Activated T-cell treated with anti-CD3 and anti-CD28 coated beads for 48 hours (primary cell): ENCODE results near the gene MGAT4B.
A peak's percentile ranks its signal among the peaks of the same experiment; 100 is the strongest.

Source experiments
- DNase-seq: peaks from one replicate; pipeline ENCODE4 v3.0.0-alpha.2; 2020; ENCODE audit warnings: low read depth

The MGAT4B gene

DNA sequence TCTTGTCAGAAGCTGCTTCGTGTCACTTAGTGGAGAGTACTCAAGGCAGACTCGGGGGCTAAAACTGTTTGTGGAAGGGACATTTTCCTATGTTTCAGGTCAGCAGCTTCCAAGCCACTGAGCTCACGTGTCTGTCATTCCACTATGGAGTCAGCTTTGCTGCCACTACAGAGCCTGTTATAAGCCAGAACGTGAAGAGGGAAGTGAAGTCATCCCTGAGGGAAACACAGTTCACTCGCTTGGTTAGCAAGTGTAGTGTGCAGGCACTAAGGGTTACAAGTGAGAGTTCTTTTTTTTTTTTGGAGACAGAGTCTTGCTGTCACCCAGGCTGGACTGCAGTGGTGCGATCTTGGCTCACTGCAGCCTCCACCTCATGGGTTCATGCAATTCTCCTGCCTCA, 37.4 kb downstream of the MGAT4B start:
- no peak for DNase-seq

DNA sequence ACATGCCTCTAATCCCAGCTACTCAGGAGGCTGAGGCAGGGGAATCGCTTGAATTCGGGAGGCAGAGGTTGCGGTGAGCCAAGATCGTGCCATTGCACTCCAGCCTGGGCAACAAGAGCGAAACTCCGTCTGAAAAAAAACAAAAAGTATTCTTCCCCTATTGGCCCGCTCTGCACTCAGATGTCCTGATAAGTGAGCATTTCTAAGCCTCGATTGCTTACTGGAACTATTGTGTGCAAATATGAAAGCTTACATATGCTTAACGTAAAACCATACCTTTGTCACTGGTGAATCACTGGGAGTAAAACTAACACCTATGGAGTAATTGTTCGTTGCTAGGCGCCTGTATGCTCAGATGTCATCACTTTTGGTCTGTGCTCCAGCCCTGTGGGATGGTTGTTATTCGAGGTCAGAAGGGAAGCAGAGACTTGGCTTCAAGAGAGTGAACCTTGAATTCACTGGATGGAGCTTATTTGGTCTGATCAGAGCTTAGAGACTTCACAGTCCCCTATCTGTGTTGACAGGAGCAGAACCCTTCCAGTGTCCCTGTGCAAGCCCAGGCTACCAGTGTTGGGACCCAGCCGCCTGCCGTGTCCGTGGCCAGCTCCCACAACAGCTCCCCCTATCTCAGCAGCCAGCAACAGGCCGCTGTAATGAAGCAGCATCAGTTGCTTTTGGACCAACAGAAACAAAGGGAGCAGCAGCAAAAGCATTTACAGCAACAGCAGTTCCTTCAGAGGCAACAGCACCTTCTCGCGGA, 38.2 kb downstream of the MGAT4B start:
- DNase-seq: no peak

DNA sequence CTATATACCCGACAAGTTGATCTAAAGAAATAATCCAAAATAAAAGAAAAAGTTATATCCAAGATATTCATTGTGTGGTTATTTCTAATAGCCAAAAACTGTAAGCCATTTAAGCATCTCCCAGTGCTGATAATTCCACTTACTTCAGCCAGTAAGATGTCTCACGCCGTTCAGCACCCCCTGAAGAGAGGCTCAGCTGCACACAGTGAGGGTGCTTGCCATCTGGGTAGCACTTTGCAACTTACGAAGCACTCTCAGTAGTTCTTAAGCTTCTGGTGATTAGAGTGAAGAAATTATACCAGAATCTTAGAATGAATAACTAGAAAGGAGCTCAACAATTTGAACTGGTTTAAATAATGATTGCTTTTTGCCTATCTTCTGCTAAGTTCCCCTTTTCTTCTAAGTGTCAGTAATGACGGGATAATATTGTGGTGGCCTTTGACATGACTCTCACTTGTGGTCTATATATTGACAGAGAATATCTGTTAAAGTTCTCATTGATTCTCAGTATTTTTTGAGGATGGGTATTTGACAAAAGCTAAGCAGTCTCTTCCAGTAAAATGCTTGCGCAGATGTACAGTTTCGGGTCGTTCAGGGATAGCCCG, 39.1 kb downstream of the MGAT4B start:
- no peak for DNase-seq

DNA sequence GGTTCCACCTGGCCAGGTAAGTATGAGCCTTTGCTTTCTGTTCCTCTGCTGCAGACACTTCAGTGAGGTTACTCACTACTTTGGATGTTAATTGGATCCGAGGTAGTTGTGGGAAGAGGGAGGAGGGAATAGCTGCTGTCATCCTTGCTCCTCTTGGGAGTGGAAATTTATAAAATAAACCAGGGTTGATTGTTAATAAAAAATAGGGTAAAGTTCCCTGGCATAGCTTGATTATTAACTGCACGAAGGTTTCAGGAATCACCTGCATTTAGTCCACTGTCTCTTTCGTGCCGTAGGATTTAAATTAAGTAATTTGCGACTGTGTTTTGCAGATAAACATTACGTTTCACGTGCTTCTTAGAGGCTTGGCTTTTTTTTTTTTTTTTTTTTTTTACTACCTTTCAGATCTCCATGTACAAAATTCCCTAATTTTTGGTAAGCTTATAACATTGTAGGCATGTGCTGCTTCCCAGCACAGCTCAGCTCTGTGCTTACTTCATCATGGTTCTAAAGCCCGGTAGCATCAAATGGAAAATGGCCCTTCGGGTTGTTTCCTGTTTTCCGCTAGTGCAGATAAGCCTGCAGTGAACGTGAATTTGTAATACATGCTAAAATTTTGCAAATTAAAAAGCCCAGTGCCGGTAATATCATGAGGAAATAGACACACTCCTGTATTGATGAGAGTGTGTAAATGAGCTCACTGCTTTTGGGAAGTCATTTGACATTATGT, 39.8 kb downstream of the MGAT4B start:
- no peak for DNase-seq

DNA sequence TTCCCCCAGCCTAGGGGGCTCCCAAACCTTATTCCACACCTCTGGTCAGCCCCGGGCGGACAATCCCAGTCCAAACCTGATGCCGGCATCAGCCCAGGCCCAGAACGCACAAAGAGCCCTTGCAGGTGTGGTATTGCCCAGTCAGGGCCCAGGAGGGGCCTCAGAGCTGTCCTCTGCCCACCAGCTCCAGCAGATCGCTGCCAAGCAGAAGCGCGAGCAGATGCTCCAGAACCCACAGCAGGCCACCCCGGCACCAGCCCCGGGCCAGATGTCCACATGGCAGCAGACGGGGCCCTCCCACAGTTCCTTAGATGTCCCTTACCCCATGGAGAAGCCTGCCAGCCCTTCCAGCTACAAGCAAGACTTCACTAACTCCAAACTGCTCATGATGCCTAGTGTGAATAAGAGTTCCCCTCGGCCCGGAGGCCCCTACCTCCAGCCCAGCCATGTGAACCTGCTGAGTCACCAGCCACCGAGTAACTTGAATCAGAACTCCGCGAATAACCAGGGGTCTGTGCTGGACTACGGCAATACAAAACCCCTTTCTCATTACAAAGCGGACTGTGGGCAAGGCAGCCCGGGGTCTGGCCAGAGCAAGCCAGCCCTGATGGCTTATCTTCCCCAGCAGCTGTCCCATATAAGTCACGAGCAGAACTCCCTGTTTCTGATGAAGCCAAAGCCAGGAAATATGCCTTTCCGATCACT, 40.5 kb downstream of the MGAT4B start:
- no peak for DNase-seq

DNA sequence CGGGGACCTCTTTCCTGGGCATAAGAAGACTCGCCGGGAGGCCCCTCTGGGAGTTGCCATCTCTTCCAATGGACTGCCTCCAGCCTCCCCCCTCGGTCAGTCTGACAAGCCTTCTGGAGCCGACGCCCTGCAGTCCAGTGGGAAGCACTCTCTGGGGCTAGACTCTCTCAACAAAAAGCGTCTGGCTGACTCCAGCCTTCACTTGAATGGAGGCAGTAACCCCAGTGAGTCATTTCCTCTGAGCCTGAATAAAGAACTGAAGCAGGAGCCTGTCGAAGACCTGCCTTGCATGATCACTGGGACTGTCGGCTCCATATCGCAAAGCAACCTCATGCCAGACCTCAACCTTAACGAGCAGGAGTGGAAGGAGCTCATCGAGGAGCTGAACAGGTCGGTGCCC, 41.3 kb downstream of the MGAT4B start:
- no peak for DNase-seq

DNA sequence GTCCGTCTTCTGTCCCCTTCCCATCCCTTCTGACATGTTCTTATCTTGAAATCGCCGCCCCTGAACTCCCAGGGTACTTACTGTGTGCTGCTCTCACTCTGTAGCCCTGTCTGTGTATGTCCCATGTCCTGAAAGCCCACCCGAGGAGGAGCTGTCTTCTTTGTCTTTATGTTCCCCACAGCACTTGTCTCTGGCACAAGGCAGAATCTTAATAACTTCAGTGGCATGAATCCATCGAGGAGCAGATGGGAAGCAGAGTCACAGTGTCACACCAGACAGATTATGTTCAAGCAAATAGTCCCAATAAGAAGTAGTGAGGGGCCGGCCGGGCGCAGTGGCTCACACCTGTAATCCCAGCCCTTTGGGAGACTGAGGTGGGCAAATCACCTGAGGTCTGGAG, 42.6 kb downstream of the MGAT4B start:
- DNase-seq: no peak

DNA sequence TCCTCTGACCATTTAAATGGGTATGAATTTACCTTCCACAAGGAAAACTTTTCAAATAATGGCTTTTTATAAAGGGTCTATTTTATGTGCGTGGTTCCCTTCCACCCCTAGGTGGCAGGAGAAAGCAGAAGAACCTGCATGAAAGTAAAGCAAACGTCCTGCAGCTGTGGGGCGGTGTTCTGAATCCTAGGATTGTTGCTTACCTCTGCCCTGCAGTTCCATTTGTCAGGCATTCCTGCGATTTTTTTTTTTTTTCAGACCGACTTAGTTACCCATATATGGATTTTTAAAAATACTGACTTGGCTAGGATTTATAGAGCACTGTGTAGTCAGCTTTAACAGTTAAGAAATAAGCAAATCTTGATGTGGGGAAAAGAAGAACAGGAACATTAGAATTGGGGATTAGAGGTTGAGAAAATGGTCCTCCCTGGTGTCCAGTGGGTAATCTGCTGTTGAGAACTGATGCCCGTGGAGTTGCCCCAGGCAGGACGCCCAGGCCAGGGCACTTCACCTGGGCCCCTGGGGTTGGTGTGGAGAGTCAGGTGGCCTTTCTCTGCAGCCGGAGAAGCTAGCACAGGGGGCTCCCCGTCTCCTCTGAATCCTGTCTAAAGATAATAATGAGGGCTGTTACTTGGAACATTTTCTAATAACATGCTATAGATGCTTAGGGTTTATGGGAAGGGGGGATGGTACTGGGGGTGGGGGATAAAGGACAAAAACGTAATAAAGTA, 43.3 kb downstream of the MGAT4B start:
- DNase-seq: peak; percentile 17

DNA sequence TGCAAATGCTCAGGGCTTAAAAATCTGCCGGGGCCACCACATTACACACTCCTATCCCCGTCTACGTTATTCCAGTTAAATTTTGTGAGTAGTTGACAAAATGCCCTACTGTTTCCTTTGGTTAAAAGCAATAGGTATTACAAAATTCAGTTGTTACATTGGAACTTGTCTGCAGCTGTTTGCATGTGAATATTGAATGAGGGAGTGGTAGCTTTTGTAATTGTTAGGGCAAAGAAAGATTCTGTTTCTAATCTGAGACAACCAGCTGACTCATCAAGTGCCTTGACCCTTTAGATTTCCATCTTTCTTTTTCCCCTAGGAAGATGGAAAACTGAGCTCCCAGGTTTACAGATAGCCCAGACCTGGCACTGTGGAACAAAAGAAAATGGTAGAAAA, 43.9 kb downstream of the MGAT4B start:
- DNase-seq: no peak

DNA sequence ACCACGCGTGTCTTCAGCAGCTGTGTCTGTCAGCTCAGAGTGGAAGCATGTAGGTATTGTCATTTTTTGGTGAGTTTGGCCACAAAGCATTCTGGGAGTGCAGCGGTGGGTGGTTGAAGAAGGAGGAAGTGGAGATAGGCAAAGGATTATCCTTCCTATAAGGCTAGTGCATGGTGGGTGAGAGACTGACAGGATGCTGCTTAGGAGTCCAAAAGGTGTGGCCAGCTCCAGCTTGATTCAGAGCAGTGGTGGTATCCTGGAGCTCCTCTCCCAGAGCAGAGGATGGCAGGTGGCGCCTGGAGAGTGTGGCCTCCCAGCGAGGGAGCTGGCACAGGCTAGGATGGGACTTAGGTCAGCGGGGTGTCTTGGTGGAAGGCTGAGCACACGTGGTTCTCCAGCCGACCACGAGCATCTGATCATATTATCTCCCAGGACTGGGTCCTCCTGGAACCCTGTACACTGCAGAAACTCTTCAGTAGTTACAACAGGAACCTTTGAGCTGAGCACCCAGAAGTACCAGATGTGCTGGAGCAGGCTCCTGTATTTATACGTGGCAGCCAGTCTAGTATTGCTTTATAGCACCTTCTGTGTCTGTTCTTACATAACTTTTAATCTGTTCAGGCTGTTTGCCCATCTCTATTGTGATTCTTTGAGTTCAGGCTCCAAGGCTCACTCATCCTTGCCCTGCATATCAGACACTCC, 44.4 kb downstream of the MGAT4B start:
- no peak for DNase-seq

DNA sequence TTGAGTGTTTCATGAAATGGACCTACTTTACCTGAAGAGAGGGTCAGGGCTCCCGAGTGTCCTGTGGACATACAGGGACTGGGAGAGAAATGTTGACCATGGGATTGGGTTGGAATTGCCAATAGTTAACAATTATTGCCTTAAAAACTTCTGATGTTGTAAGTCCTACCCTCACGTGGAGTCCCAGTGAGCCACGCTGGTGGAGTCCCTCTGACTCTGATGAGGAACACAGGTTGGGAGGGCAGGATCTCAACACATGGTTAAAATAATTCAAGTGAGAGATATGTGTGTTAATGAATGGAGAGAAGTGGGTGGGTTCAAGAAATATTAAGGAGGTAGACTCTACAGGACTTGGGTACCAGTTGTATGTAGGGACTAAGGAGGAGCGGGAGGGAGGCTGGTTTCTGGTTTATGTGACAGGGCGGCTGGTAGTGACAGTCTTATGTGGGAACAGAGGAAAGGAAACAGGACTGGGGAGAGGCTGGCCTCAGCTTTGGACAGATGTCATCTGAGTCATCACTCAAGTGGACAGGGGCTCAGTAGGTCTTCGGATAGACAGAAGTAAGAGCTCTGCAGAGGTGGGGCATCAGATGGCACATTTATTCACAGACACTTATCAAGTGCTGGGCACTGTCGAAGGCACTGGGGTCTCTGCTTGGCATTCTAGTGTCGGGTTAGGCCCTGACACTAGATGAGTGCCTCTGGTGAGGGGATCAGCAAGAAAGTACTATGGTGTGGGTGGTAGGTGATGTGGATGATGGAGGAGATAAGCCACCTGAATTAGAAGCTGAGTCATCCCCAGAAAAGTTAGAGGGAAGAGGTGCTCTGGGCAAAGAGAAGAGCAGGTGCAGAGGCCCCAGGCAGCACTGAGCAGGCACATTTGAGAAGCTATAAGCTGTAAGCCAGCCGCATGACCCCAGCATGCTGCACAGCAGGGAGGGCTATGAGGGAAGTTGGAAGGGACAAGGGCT, 46.8 kb downstream of the MGAT4B start:
- DNase-seq: peak; percentile 17

DNA sequence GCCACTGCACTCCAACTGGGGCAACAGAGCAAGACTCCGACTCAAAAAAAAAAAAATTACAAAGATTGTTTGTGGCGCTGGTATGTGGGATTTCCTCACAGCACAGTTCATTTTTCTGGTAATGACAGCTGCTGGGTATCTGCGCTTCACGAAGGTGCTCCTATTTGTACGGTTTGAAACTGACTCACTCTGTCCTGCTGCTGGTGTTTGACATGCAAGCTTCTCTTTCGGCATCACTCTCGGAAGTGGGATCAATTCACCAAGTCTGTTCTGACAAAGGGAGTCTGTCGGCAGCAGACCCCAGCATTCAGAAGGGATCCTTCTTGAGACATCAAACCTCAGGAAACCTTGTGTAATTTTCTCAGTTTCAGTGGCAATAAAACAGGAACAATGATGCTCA, 47.7 kb downstream of the MGAT4B start:
- DNase-seq: no peak

DNA sequence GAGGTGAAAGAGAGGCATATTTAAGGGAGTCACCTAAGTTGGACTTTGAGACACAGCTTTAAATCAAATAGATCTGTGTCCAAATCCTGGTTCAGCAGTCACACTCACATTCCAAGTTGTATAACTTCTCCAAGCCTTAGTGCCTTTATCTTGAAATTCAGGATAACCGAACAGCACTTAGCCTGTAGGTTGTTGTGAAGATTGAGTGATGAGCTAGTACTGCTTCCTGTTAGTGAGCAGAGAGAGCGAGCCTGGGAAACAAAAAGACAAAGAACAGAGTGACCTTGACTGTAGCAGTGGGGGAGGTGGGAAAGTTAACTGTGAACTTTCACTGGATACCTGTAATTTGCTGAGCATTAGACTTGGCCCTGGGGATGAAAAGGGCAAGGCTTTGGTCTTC, 51.6 kb downstream of the MGAT4B start:
- DNase-seq: no peak

DNA sequence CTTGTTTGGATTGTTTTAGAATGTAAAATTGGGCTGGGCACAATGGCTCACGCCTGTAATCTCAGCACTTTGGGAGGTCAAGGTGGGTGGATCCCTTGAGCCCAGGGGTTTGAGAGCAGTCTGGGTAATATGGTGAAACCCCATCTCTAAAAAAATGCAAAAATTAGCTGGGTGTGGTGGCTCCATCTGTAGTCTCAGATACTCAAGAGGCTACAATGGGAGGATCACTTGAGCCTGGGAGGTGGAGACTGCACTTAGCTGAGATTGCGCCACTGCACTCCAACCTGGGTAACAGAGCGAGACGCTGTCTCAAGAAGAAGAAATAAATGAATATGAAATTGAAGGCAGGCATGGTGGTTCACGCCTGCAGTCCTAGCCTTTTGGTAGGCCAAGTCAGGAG, 52.7 kb downstream of the MGAT4B start:
- DNase-seq: no peak

DNA sequence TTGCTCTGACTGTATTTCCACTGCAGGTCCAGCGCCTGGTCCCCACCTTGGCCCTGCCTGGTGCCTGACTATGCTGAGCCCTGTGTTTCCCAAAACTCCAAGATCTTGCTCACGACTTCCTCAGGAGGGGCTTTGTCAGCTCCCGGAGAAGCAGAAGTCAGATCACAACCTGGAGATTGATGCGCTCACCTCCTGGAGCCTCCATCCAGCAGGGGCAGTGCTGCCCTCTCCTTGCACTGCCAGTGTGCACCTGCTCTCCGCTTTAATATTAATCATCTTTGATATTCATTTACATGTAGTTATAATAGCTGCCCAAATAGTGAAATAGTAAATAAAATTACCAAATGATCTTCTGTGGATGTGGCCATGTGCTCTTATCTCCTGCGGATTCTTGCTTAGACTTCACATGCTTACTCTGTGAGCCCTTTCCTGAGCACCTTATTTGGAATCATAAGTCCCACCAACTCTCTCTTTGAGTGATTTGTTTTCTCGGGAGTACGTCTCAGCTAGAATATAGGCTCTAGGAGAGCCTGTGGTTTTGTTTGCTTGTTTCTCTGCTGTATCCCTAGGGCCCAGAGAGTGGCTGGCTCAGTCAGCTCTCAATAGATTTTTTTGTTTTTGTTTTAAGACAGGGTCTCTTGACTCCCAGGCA, 56.7 kb downstream of the MGAT4B start:
- DNase-seq: no peak

DNA sequence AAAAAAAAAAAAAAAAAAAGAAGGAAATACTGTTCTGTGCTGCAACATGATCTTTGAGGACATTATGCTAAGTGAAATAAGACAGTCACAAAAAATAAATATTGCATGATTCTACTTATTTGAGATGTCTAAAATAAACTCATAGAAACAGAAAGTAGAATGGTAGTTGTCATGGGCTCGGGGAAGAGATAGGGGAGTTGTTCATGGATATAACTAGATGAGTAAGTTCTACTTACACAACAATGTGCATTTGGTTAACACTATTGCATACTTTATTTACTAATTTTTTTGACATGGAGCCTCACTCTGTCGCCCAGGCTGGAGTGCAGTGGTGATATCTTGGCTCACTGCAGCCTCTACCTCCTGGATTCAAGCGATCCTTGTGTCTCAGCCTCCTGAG, 58.9 kb downstream of the MGAT4B start:
- DNase-seq: no peak
